Stimulated activated CD4-positive, alpha-beta T cell treated with anti-CD3 and anti-CD28 coated beads, Interleukin-1b, Interleukin-23, amount 100 ng/mL, for 4 hours (primary cell): ENCODE measurements around the gene EFR3B.
"Not testable (repeated sequence)": the region's sequence is repeated elsewhere in the genome, so short reads cannot be mapped to it uniquely, and the experiment has no call there.

ENCODE experiments used
- DNase-seq, 2 donors: peaks; one replicate each; pipeline ENCODE4 v3.0.0-alpha.2; 2020; ENCODE audit warnings: low read depth in 2 of 2

EFR3B gene

GRCh38 chr2:25105336-25106085 lies 63.6 kb downstream of the EFR3B start:
- DNase-seq: no peak

DNA sequence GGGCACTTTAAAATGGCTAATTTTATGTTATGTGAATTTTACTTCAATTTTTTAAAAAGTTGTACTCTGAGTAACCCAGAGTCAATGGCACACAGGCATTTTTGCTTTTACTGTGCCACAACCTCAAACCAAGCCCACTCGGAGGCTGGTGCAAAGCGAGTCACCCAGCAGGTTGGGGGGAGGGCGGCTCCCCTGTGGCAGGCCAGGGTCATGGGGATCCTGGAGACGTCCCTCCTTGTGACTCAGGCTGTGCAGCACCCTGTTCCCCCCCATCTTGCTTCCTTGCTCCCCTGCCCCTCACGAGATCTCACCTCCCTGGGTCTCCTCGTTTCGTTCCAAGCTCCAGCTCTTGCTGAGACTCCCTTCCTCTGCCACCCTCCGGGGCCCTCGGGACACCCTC lies 67.9 kb downstream of the EFR3B start:
- no peak for DNase-seq

- no peak for DNase-seq
Observed at GRCh38 chr2:25112113-25112512, 70.2 kb downstream of the EFR3B start.

DNA sequence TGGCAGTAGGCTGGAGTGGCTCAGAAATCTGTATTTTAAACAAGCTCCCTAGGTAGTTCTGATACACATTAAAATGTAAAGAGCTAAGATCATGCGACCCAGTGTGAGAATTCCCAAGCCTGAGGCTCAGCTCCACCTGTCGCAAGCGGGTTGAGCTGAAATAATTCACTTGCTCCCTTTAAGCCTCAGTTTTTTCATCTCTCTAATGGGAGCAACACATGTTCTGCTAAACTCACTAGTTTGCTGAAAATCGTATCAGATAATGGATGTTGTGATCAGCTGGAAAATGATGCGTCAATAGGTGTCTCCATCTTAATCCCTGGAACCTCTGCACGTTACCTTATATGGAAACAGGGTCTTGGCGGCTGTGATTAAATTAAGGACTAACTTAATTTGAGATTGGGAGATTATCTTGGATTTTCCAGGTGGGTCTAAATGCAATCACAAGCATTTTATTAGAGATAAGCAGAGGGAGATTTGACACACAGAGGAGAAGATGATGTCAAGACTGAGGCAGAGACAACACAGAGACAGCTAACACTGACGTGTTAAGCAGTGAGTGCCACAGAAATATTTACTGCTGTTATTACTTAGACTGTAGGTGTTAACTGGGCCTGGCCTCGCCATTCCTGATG lies 73.5 kb downstream of the EFR3B start:
- no peak for DNase-seq

- no peak for DNase-seq
Observed at GRCh38 chr2:25115902-25116301, 74.0 kb downstream of the EFR3B start.

DNA sequence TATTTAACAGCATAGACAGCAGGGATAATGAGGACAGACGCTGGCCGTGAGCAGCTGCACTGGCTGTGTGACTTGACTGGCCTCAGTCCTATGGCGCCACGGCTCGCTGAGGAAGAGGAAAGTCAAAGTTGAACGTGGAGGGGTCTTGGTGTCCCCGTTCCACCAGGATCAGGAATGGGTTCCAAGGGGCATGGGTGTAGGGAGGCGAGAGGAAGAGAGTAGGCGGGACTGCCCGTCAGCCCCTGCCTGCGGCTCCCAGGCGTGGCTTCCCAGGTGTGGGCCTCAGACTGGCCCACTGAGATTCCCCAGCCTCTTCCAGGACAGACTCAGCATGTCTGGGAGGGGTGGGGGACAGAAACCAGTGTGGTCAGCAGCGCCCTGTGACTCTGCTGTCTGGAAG lies 75.1 kb downstream of the EFR3B start:
- no peak for DNase-seq

- DNase-seq: no peak
Observed at GRCh38 chr2:25119263-25119662, 77.4 kb downstream of the EFR3B start.

DNA sequence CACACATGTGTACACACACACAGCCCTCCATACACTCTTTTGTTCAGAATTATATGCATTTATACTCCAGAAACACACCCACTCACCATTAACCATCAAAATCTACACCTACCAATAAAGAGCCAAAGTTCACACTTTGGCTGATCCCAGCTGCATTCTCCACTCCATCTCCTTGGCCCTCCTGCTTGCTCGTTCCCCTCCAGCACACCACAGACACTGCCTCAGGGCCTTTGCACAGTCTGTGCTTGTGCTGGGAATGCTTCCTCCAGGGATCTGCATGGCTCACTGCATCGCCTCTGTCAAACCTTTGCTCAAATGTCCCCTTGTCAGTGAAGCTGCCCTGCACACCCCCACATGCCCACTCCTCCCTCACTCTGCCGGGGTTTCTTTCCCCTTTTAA lies 80.5 kb downstream of the EFR3B start:
- DNase-seq: no peak

GRCh38 chr2:25123682-25124081 lies 81.8 kb downstream of the EFR3B start:
- no peak for DNase-seq

- no peak for DNase-seq
Observed at GRCh38 chr2:25125189-25125588, 83.3 kb downstream of the EFR3B start.

- DNase-seq: no peak
Observed at GRCh38 chr2:25125976-25126375, 84.1 kb downstream of the EFR3B start.

DNA sequence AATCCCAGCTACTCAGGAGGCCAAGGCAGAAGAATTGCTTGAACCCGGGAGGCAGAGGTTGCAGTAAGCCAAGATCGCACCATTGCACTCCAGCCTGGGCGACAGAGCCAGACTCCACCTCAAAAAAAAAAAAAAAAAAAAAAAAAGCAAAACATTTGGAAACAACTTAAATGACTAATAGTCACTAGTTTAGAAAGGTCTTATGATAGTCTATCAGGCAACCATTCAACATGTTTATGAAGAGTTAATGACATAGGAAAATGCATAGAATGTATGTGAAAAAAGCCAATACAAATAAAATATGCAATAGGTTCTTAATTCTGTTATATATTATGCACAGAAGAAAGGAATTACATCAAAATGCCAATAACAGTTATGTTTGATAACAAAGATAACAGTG lies 85.2 kb downstream of the EFR3B start:
- not testable (repeated sequence) for DNase-seq

DNA sequence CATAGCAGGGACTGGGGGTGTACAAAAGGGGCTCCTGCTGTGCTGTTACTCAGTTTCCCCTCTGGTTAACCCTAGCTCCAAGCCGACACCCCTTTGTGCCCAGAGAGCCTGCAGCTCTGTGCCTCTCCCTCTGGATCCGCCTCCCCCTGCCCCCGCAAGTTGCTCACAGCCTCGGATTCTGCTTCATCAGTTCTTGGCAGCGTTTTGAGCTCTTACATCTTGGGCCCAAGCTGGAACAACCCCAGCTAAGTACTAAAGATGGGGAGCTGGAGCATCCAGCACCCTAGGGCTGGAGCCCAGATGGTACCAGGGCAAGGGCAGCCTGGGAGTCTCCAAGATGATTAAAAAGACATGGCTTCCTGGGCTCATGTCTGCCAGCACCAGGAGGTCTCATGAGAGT lies 85.8 kb downstream of the EFR3B start:
- DNase-seq: no peak

- DNase-seq: no peak
Observed at GRCh38 chr2:25129901-25130520, 88.1 kb downstream of the EFR3B start.

GRCh38 chr2:25131253-25131566 lies 89.3 kb downstream of the EFR3B start:
- no peak for DNase-seq

- peak in 1 of 2 donors; percentile 28 for DNase-seq
Observed at GRCh38 chr2:25131567-25132298, 89.9 kb downstream of the EFR3B start.

DNA sequence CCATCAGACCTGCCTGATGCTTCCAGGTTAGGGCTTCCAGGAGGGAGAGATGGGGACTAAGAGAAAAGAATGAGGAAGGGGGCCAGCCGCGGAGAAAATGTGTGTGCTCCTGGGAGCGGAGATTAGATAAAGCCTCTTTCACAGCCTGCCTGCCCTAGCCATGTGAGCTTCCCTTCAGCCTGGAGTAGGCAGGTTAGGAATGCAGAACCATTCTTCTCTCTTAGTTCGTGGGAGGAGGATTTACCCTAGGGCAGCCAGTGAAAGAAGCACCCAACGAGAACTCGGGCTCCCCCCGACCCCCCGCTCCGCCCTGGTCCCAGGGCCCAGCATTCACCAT lies 90.4 kb downstream of the EFR3B start:
- DNase-seq: no peak

DNA sequence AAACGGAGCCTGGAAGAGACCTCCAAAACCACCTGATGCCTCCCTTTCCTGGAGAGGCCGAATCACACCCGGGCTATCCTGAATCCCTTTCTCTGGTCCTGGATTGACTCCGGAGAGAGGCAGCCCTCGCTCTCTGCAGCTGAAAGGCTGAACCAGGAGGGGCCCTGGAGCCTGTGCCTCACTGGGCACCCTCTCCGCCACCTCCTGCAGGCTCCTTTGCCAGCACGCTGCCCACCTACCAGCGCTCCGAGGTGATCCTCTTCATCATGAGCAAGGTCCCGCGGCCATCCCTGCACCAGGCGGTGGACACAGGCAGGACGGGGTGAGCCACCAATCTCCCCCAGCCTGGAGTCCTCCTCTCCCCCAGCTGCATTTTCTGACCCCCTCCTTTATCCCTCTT lies 90.8 kb downstream of the EFR3B start:
- no peak for DNase-seq

GRCh38 chr2:25140535-25140934 lies 98.7 kb downstream of the EFR3B start:
- not testable (repeated sequence) for DNase-seq

- DNase-seq: no peak
Observed at GRCh38 chr2:25141120-25141519, 99.2 kb downstream of the EFR3B start.

- no peak for DNase-seq
Observed at GRCh38 chr2:25145803-25146202, 103.9 kb downstream of the EFR3B start.

- no peak for DNase-seq
Observed at GRCh38 chr2:25146896-25147295, 105.0 kb downstream of the EFR3B start.

- no peak for DNase-seq
Observed at GRCh38 chr2:25149646-25150045, 107.8 kb downstream of the EFR3B start.
